ENCODE measurements around the gene CACTIN. TPM values are rescaled to one million over a fixed set of nuclear protein-coding genes. Genes with fewer than 3 reads are reported as not detected.
"Not testable (repeated sequence)": the region's sequence is repeated elsewhere in the genome, so short reads cannot be mapped to it uniquely, and the experiment has no call there.

The CACTIN gene
- total RNA-seq, 4 donors from 2014 or later = 22.6 to 29.9 (median 27.9) TPM

GRCh38 chr19:3652422-3652821, 25.8 kb upstream of the CACTIN start:
- Histone ChIP-seq H3K27me3 (no peaks in the 10 kb centered on the region), H3K27ac (no peak overlapping the region), H3K36me3 (peaks cover 71% of the 10 kb centered on the region), H3K4me1 (no peaks in the 10 kb centered on the region), H3K4me3 (no peak overlapping the region), H3K9me3 (no peaks in the 10 kb centered on the region)
- TF ChIP-seq POLR2A (IDR thresholded peaks at IDR 0.05) (no peak), EP300 (IDR thresholded peaks at IDR 0.05) (no peak)
- no peak for DNase-seq (ENCODE audit: low spot score in 2 of 2)
- WGBS = no CpG with 5 or more reads among the region's 14 CpGs

- DNase-seq (ENCODE audit: low spot score in 2 of 2) = no peak
- H3K9me3 ChIP-seq = no peaks in the 10 kb centered on the region
- WGBS = 98% methylated on average over 21 of the region's 33 CpGs
- TF ChIP-seq POLR2A (IDR thresholded peaks at IDR 0.05) (no peak), POLR2AphosphoS5 (IDR thresholded peaks at IDR 0.05) (no peak), EP300 (IDR thresholded peaks at IDR 0.05) (no peak), CTCF (IDR thresholded peaks at IDR 0.05) (no peak)
- H3K36me3 ChIP-seq = peaks cover 71% of the 10 kb centered on the region
- H3K4me1 ChIP-seq = no peaks in the 10 kb centered on the region
- H3K27me3 ChIP-seq = no peaks in the 10 kb centered on the region
- no peak overlapping the region for H3K27ac ChIP-seq
- no peak overlapping the region for H3K4me3 ChIP-seq
Observed at GRCh38 chr19:3651684-3652083, 25.1 kb upstream of the CACTIN start.

- Histone ChIP-seq H3K27me3 (no peaks in the 10 kb centered on the region), H3K27ac (no peak overlapping the region), H3K9me3 (no peaks in the 10 kb centered on the region), H3K4me3 (no peak overlapping the region), H3K36me3 (peaks cover 73% of the 10 kb centered on the region), H3K4me1 (peaks cover 4% of the 10 kb centered on the region)
- TF ChIP-seq POLR2AphosphoS5 (IDR thresholded peaks at IDR 0.05) = no peak
- no peak for TF ChIP-seq POLR2A (IDR thresholded peaks at IDR 0.05)
- TF ChIP-seq EP300 (IDR thresholded peaks at IDR 0.05) = no peak
- TF ChIP-seq CTCF (IDR thresholded peaks at IDR 0.05) = no peak
- no peak for DNase-seq (ENCODE audit: low spot score in 2 of 2)
- WGBS = 90% methylated on average over 2 of the region's 16 CpGs
Observed at GRCh38 chr19:3649888-3650287, 23.3 kb upstream of the CACTIN start.

- no peaks in the 10 kb centered on the region for H3K27me3 ChIP-seq
- no peaks in the 10 kb centered on the region for H3K9me3 ChIP-seq
- peaks cover 6% of the 10 kb centered on the region for H3K4me1 ChIP-seq
- WGBS = 96% methylated on average over 7 of the region's 33 CpGs
- TF ChIP-seq POLR2AphosphoS5 (IDR thresholded peaks at IDR 0.05) (no peak), POLR2A (IDR thresholded peaks at IDR 0.05) (no peak), CTCF (IDR thresholded peaks at IDR 0.05) (no peak), EP300 (IDR thresholded peaks at IDR 0.05) (no peak)
- peaks cover 75% of the 10 kb centered on the region for H3K36me3 ChIP-seq
- H3K27ac ChIP-seq = no peak overlapping the region
- no peak overlapping the region for H3K4me3 ChIP-seq
- no peak for DNase-seq (ENCODE audit: low spot score in 2 of 2)
Observed at GRCh38 chr19:3648037-3648905, 21.7 kb upstream of the CACTIN start.

GRCh38 chr19:3647102-3647501, 20.5 kb upstream of the CACTIN start:
- 82% methylated on average over 5 of the region's 5 CpGs for WGBS
- not testable (repeated sequence) for H3K4me1 ChIP-seq
- peaks cover 75% of the 10 kb centered on the region for H3K36me3 ChIP-seq

GRCh38 chr19:3646336-3647092, 19.9 kb upstream of the CACTIN start:
- Histone ChIP-seq H3K27me3 (no peaks in the 10 kb centered on the region), H3K4me1 (peaks cover 6% of the 10 kb centered on the region), H3K9me3 (no peaks in the 10 kb centered on the region), H3K36me3 (peaks cover 75% of the 10 kb centered on the region), H3K27ac (no peak overlapping the region), H3K4me3 (no peak overlapping the region)
- DNase-seq (ENCODE audit: low spot score in 2 of 2) = no peak
- 80% methylated on average over 12 of the region's 23 CpGs for WGBS
- no peak for TF ChIP-seq POLR2A (IDR thresholded peaks at IDR 0.05)
- TF ChIP-seq POLR2AphosphoS5 (IDR thresholded peaks at IDR 0.05) = no peak
- no peak for TF ChIP-seq CTCF (IDR thresholded peaks at IDR 0.05)
- TF ChIP-seq EP300 (IDR thresholded peaks at IDR 0.05) = no peak

More at GRCh38 chr19:3647102-3647501, 20.5 kb upstream of the CACTIN start:
- not testable (repeated sequence) for H3K27ac ChIP-seq; H3K4me3 ChIP-seq; H3K9me3 ChIP-seq; DNase-seq (ENCODE audit: low spot score in 2 of 2); H3K27me3 ChIP-seq

All from suprapubic skin (tissue), 4 donors.